Uterus (tissue), 2 donors: Measurements from ENCODE around the gene TMEM51.

Experiments
- CTCF ChIP-seq, 4 experiments: fragments of 200-600 bp in 2 of 4; fragments of 450-650 bp in 2 of 4; sonication (generic) in 2 of 4; IDR thresholded peaks; one replicate each; pipeline ENCODE4 v1.5.1; 2016 to 2019; ENCODE audit warnings: antibody characterized with exemption in 4 of 4, mild to moderate bottlenecking in 2 of 4, moderate library complexity in 1 of 4
- POLR2A ChIP-seq, 2 donors: fragments of 450-650 bp; IDR thresholded peaks; one replicate each; pipeline ENCODE4 v1.6.1; 2016; ENCODE audit warnings: antibody characterized with exemption in 2 of 2, mild to moderate bottlenecking in 1 of 2, moderate library complexity in 1 of 2

GRCh38 chr1:15146142-15146680 lies 7.3 kb upstream of the TMEM51 start:
- TF ChIP-seq CTCF (IDR thresholded peaks at IDR 0.05) = no peak
- TF ChIP-seq POLR2A (IDR thresholded peaks at IDR 0.05) = no peak
